HCT116 (cell line): ENCODE results near the gene PRR9. TPM values are rescaled to one million over a fixed set of nuclear protein-coding genes. Genes with fewer than 3 reads are reported as not detected.

Source experiments
- ATAC-seq: fragments of 200-7000 bp; cut with Tn5 transposase; 2 replicates; pipeline ENCODE4 v1.9.1; 2020; ENCODE audit warnings: mild to moderate bottlenecking, moderate library complexity
- BruUV-seq: library from RNA; stranded (reverse); fragments of 400-500 nt; replicated peaks from 2 replicates; lab custom pipeline; 2021; lab: Mats Ljungman, UMichigan
- CTCF ChIA-PET: fragments of 300-600 bp; sonication (Branson Sonifier 250); formaldehyde crosslinking; loops from one replicate; lab custom pipeline; 2021; ENCODE audit warnings: antibody characterized with exemption; lab: Charles Lee
- POLR2A ChIA-PET: fragments of 300-600, 350-600 bp; sonication (Branson Sonifier 250); formaldehyde crosslinking; loops from one replicate; lab custom pipeline; 2021; ENCODE audit warnings: antibody characterized with exemption; lab: Charles Lee
- RAD21 ChIA-PET, 2 experiments: fragments of 300-600 bp; sonication (Branson Sonifier 250); formaldehyde crosslinking; loops; one replicate each; lab custom pipeline; 2023; ENCODE audit warnings: low total read pairs in 2 of 2; ENCODE audit not compliant: uncharacterized antibody in 2 of 2, unreplicated experiment in 2 of 2, low non-redundant PET in 1 of 2; lab: Charles Lee
- DNase-seq: peaks from one replicate; pipeline ENCODE4 v3.0.0-alpha.2; 2010; ENCODE audit warnings: low read depth, low spot score
- H2AFZ ChIP-seq: fragments of 200-600 bp; shearing (Covaris generic), sonication (generic); 2 replicates; pipeline ENCODE4 v1.6.1; 2017; ENCODE audit warnings: low read depth, mixed run types, mixed read lengths, antibody characterized with exemption, low read length; ENCODE audit not compliant: poor library complexity, severe bottlenecking
- H3K27ac ChIP-seq: 2 replicates; pipeline ENCODE4 v1.5.1; 2012; ENCODE audit warnings: low read depth, low read length
- H3K27me3 ChIP-seq: fragments of 200-600 bp; sonication (generic); 2 replicates; pipeline ENCODE4 v1.6.1; 2016; ENCODE audit warnings: mixed run types, low read length, mixed read lengths; ENCODE audit not compliant: insufficient read depth
- H3K36me3 ChIP-seq, 2 experiments: fragments of 200-500 bp in 1 of 2; fragments of 200-600 bp in 1 of 2; sonication (Bioruptor generic) in 1 of 2; sonication (generic) in 1 of 2; 2 replicates each; pipeline versions ENCODE4 v1.5.1 to v1.6.1; 2014 to 2016; ENCODE audit warnings: low read length in 2 of 2, inconsistent platforms in 1 of 2, mixed read lengths in 1 of 2, mixed run types in 1 of 2; ENCODE audit not compliant: insufficient read depth in 2 of 2, control insufficient read depth in 1 of 2
- H3K4me1 ChIP-seq, 2 experiments: fragments of 200-600 bp in 1 of 2; sonication (generic) in 1 of 2; 2 replicates each; pipeline versions ENCODE4 v1.5.1 to v1.6.1; 2012 to 2017; ENCODE audit warnings: low read length in 2 of 2, inconsistent platforms in 1 of 2, mild to moderate bottlenecking in 1 of 2, mixed read lengths in 1 of 2, mixed run types in 1 of 2, moderate library complexity in 1 of 2; ENCODE audit not compliant: insufficient read depth in 2 of 2, control insufficient read depth in 1 of 2
- H3K4me2 ChIP-seq: fragments of 200-600 bp; sonication (generic); 2 replicates; pipeline ENCODE4 v1.6.1; 2017; ENCODE audit warnings: mixed run types, low read length, mixed read lengths
- H3K4me3 ChIP-seq, 2 experiments: fragments of 200-600 bp in 1 of 2; sonication (generic) in 1 of 2; replicated peaks in 1 of 2; 2 replicates each; pipeline ENCODE4 v1.5.1; 2011 to 2016; ENCODE audit warnings: low read length in 2 of 2, control low read depth in 1 of 2, low read depth in 1 of 2, mild to moderate bottlenecking in 1 of 2, mixed read lengths in 1 of 2, mixed run types in 1 of 2
- H3K79me2 ChIP-seq: fragments of 200-600 bp; sonication (generic); 2 replicates; pipeline ENCODE4 v1.6.1; 2017; ENCODE audit warnings: mild to moderate bottlenecking, mixed run types, low read length, moderate library complexity, mixed read lengths; ENCODE audit not compliant: insufficient read depth
- H3K9ac ChIP-seq: fragments of 200-600 bp; sonication (generic); 2 replicates; pipeline ENCODE4 v1.6.1; 2016; ENCODE audit warnings: low read length, mixed read lengths
- H3K9me2 ChIP-seq: fragments of 200-600 bp; sonication (generic), shearing (Covaris generic); 2 replicates; pipeline ENCODE4 v1.6.1; 2017; ENCODE audit warnings: mixed run types, mild to moderate bottlenecking, moderate library complexity; ENCODE audit not compliant: insufficient read depth
- H3K9me3 ChIP-seq, 2 experiments: fragments of 200-500 bp in 1 of 2; fragments of 200-600 bp in 1 of 2; sonication (Bioruptor generic) in 1 of 2; sonication (generic) in 1 of 2; 2 replicates each; pipeline ENCODE4 v1.6.1; 2014 to 2017; ENCODE audit warnings: low read length in 2 of 2, mixed read lengths in 2 of 2, inconsistent platforms in 1 of 2, low read depth in 1 of 2, mild to moderate bottlenecking in 1 of 2, mixed run types in 1 of 2, moderate library complexity in 1 of 2; ENCODE audit not compliant: control insufficient read depth in 1 of 2, insufficient read depth in 1 of 2
- H4K20me1 ChIP-seq: fragments of 200-600 bp; sonication (generic), shearing (Covaris generic); 2 replicates; pipeline ENCODE4 v1.6.1; 2017; ENCODE audit warnings: mixed run types, mild to moderate bottlenecking, moderate library complexity; ENCODE audit not compliant: insufficient read depth
- CBX3 ChIP-seq: IDR thresholded peaks from 2 replicates; pipeline ENCODE4 v1.6.1; 2012; ENCODE audit warnings: low read depth
- CEBPB ChIP-seq: IDR thresholded peaks from 2 replicates; pipeline ENCODE4 v1.6.1; 2012; ENCODE audit warnings: low read depth
- EGR1 ChIP-seq: IDR thresholded peaks from 2 replicates; pipeline ENCODE4 v1.6.1; 2012; ENCODE audit warnings: low read depth
- ELF1 ChIP-seq: IDR thresholded peaks from 2 replicates; pipeline ENCODE4 v1.6.1; 2012; ENCODE audit warnings: low read depth, borderline replicate concordance
- EZH2 ChIP-seq: fragments of 200-600 bp; sonication (generic); IDR thresholded peaks from 2 replicates; pipeline ENCODE4 v1.6.1; 2017; ENCODE audit warnings: antibody characterized with exemption, mixed run types
- FOSL1 ChIP-seq: IDR thresholded peaks from 2 replicates; pipeline ENCODE4 v1.6.1; 2012; ENCODE audit warnings: low read depth
- JUND ChIP-seq: IDR thresholded peaks from 2 replicates; pipeline ENCODE4 v1.6.1; 2012
- POLR2A ChIP-seq: IDR thresholded peaks from 2 replicates; pipeline ENCODE4 v1.7.0; 2011; ENCODE audit warnings: borderline replicate concordance; ENCODE audit not compliant: insufficient read depth, insufficient read length; ENCODE audit errors: extremely low read depth
- POLR2AphosphoS5 ChIP-seq: IDR thresholded peaks from 2 replicates; pipeline ENCODE4 v1.6.1; 2011; ENCODE audit warnings: mild to moderate bottlenecking, low read depth, low read length, moderate library complexity
- RAD21 ChIP-seq: IDR thresholded peaks from 2 replicates; pipeline ENCODE4 v1.6.1; 2012; ENCODE audit warnings: low read depth, mild to moderate bottlenecking
- TCF7L2 ChIP-seq: IDR thresholded peaks from 2 replicates; pipeline ENCODE4 v1.7.0; 2011; ENCODE audit warnings: borderline replicate concordance, inconsistent platforms; ENCODE audit not compliant: insufficient read depth, insufficient read length; ENCODE audit errors: extremely low read depth
- ZNF274 ChIP-seq: fragments of 200-500 bp; sonication (Bioruptor generic); IDR thresholded peaks from 2 replicates; pipeline ENCODE4 v1.6.1; 2014; ENCODE audit warnings: mild to moderate bottlenecking, low read depth, low read length, inconsistent platforms
- intact Hi-C: fragments of 100-400 bp; cut with micrococcal nuclease; formaldehyde crosslinking; loops from 2 replicates; pipeline ENCODE4 v1.10.0; 2022
- total RNA-seq: library from RNA; stranded (reverse); gene quantifications from one replicate; pipeline ENCODE4 v1.2.1, GENCODE V29; 2021; ENCODE audit not compliant: unreplicated experiment
- TF ChIP-seq, protein P1 (sequence below): IDR thresholded peaks from 2 replicates; pipeline ENCODE4 v1.6.1; 2012
- TF ChIP-seq, protein P2 (sequence below): IDR thresholded peaks from 2 replicates; pipeline ENCODE4 v1.6.1; 2012
- TF ChIP-seq, protein P3 (sequence below): IDR thresholded peaks from 2 replicates; pipeline ENCODE4 v1.6.1; 2012; ENCODE audit warnings: low read depth
- TF ChIP-seq, protein P4 (sequence below): IDR thresholded peaks from 2 replicates; pipeline ENCODE4 v1.6.1; 2011; ENCODE audit warnings: mild to moderate bottlenecking, low read length, moderate library complexity; ENCODE audit not compliant: insufficient replicate concordance; ENCODE audit errors: extremely low read depth
- TF ChIP-seq, protein P5 (sequence below), 3 experiments: fragments of 200-600 bp in 1 of 3; sonication (generic) in 1 of 3; IDR thresholded peaks in 2 of 3; conservative IDR thresholded peaks in 1 of 3; 2 replicates each; pipeline ENCODE4 v1.5.1; 2012 to 2017; ENCODE audit warnings: low read depth in 2 of 3, low read length in 2 of 3, antibody characterized with exemption in 1 of 3, borderline replicate concordance in 1 of 3, control low read depth in 1 of 3, mild to moderate bottlenecking in 1 of 3, mixed read lengths in 1 of 3, mixed run types in 1 of 3, moderate library complexity in 1 of 3; ENCODE audit not compliant: insufficient read depth in 1 of 3

Gene PRR9
- total RNA-seq, 1 experiment from 2014 or later: not detected

DNA sequence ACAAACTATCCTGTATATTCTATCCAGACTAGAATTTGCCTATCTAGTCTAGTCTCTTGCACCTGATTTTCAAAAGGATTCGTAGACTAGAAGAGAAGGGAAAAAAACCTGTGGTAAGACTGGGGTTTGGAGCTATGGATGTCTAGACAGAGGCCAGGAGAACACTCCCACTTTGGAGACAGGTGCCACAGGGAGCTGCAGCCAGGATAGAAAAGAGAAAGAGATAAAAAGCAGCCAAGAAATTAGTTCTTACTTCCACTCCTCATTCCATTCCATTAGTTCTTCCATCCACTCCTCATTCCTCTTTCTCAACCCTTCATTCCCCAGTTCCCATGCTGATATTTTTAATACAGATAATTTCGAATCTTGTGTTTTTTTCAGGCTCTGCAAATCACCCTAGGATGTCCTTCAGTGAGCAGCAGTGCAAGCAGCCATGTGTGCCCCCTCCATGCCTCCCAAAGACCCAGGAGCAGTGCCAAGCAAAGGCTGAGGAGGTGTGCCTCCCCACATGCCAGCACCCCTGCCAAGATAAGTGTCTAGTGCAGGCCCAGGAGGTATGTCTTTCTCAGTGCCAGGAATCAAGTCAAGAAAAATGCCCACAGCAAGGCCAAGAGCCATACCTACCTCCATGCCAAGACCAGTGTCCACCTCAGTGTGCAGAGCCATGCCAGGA, 496 bp downstream of the PRR9 start:
- BruUV-seq: no TSS peak
- intact Hi-C loops: no loop called here
- POLR2A ChIA-PET: no interaction called here

More for the DNA sequence above, 496 bp downstream of the PRR9 start:
- H3K9me2 ChIP-seq: no peaks in the 10 kb centered on the region
- CTCF ChIA-PET: no interaction called here
- H4K20me1 ChIP-seq: no peaks in the 10 kb centered on the region
- no peaks in the 10 kb centered on the region for H3K9me3 ChIP-seq
- no peaks in the 10 kb centered on the region for H3K79me2 ChIP-seq
- no peak overlapping the region for H3K9ac ChIP-seq
- H3K36me3 ChIP-seq: no peaks in the 10 kb centered on the region
- no peak overlapping the region for H2AFZ ChIP-seq
- no peak for TF ChIP-seq FOSL1
- TF ChIP-seq ELF1: no peak
- TF ChIP-seq EZH2: no peak
- TF ChIP-seq POLR2AphosphoS5: no peak
- TF ChIP-seq, protein P1, sequence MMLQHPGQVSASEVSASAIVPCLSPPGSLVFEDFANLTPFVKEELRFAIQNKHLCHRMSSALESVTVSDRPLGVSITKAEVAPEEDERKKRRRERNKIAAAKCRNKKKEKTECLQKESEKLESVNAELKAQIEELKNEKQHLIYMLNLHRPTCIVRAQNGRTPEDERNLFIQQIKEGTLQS: no peak
- TF ChIP-seq, protein P2, sequence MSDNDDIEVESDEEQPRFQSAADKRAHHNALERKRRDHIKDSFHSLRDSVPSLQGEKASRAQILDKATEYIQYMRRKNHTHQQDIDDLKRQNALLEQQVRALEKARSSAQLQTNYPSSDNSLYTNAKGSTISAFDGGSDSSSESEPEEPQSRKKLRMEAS: no peak
- TF ChIP-seq CBX3: no peak
- TF ChIP-seq ZNF274: no peak
- no peak for TF ChIP-seq POLR2A
- TF ChIP-seq, protein P3, sequence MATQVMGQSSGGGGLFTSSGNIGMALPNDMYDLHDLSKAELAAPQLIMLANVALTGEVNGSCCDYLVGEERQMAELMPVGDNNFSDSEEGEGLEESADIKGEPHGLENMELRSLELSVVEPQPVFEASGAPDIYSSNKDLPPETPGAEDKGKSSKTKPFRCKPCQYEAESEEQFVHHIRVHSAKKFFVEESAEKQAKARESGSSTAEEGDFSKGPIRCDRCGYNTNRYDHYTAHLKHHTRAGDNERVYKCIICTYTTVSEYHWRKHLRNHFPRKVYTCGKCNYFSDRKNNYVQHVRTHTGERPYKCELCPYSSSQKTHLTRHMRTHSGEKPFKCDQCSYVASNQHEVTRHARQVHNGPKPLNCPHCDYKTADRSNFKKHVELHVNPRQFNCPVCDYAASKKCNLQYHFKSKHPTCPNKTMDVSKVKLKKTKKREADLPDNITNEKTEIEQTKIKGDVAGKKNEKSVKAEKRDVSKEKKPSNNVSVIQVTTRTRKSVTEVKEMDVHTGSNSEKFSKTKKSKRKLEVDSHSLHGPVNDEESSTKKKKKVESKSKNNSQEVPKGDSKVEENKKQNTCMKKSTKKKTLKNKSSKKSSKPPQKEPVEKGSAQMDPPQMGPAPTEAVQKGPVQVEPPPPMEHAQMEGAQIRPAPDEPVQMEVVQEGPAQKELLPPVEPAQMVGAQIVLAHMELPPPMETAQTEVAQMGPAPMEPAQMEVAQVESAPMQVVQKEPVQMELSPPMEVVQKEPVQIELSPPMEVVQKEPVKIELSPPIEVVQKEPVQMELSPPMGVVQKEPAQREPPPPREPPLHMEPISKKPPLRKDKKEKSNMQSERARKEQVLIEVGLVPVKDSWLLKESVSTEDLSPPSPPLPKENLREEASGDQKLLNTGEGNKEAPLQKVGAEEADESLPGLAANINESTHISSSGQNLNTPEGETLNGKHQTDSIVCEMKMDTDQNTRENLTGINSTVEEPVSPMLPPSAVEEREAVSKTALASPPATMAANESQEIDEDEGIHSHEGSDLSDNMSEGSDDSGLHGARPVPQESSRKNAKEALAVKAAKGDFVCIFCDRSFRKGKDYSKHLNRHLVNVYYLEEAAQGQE: no peak
- TF ChIP-seq RAD21: no peak
- no peak for TF ChIP-seq JUND
- TF ChIP-seq, protein P4, sequence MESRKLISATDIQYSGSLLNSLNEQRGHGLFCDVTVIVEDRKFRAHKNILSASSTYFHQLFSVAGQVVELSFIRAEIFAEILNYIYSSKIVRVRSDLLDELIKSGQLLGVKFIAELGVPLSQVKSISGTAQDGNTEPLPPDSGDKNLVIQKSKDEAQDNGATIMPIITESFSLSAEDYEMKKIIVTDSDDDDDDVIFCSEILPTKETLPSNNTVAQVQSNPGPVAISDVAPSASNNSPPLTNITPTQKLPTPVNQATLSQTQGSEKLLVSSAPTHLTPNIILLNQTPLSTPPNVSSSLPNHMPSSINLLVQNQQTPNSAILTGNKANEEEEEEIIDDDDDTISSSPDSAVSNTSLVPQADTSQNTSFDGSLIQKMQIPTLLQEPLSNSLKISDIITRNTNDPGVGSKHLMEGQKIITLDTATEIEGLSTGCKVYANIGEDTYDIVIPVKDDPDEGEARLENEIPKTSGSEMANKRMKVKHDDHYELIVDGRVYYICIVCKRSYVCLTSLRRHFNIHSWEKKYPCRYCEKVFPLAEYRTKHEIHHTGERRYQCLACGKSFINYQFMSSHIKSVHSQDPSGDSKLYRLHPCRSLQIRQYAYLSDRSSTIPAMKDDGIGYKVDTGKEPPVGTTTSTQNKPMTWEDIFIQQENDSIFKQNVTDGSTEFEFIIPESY: no peak
- no peak for TF ChIP-seq CEBPB
- no peak for TF ChIP-seq TCF7L2
- TF ChIP-seq, protein P5, sequence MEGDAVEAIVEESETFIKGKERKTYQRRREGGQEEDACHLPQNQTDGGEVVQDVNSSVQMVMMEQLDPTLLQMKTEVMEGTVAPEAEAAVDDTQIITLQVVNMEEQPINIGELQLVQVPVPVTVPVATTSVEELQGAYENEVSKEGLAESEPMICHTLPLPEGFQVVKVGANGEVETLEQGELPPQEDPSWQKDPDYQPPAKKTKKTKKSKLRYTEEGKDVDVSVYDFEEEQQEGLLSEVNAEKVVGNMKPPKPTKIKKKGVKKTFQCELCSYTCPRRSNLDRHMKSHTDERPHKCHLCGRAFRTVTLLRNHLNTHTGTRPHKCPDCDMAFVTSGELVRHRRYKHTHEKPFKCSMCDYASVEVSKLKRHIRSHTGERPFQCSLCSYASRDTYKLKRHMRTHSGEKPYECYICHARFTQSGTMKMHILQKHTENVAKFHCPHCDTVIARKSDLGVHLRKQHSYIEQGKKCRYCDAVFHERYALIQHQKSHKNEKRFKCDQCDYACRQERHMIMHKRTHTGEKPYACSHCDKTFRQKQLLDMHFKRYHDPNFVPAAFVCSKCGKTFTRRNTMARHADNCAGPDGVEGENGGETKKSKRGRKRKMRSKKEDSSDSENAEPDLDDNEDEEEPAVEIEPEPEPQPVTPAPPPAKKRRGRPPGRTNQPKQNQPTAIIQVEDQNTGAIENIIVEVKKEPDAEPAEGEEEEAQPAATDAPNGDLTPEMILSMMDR (IDR thresholded peaks at IDR 0.05 in 2 of 3, conservative IDR thresholded peaks at IDR 0.05 in 1 of 3; ENCODE audit: borderline replicate concordance in 1 of 3, insufficient read depth in 1 of 3, low read depth in 2 of 3, low read length in 2 of 3): no peak
- TF ChIP-seq EGR1: no peak
- TF ChIP-seq, all 23 proteins: peak for 0
- Histone ChIP-seq H3K4me3 (no peak overlapping the region), H3K27me3 (peaks cover 42% of the 10 kb centered on the region), H3K4me1 (no peaks in the 10 kb centered on the region), H3K4me2 (no peak overlapping the region), H3K27ac (no peak overlapping the region)
- ATAC-seq: no peak
- no peak for DNase-seq
- RAD21 ChIA-PET: no interaction called here
